CD4-positive, alpha-beta T cell treated with Interleukin-17A for 1 hour (primary cell): Measurements from ENCODE around the gene PPP2R5D.
"Not testable (repeated sequence)": the region's sequence is repeated elsewhere in the genome, so short reads cannot be mapped to it uniquely, and the experiment has no call there.

Source experiments
- DNase-seq: peaks from one replicate; pipeline ENCODE4 v3.0.0-alpha.2; 2020

The PPP2R5D gene

DNA sequence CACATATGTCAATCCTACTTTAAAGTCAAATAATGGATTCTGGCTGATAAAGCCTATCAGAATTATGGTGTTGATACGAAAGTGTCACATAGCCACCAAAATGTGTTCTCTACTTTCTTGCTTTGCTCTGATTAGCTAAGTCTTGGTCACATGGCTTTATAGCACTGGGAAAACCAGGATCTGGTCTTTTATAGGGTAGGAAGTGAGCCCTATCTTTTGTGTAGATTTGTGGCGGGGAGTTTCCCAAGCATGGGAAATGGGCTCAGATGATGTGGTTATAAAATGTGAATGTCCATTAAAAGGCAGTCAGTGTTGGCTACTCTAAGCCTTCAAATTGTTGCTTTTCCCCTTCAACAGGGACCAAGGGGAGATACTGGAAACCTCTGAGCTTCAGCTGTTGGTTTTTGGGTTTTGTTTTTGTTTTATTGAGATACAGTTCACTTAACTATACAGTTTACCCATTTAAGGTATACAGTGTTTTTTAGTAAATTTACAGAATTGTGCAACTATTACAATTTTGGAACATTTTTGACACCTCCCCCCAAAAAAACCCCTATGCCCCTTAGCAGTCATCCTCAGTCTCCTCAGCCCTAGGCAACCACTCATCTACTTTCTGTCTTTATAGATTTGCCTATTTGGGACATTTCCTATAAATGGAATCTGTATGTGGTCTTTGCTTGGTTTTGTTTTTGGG lies 49.3 kb downstream of the PPP2R5D start:
- DNase-seq: no peak

DNA sequence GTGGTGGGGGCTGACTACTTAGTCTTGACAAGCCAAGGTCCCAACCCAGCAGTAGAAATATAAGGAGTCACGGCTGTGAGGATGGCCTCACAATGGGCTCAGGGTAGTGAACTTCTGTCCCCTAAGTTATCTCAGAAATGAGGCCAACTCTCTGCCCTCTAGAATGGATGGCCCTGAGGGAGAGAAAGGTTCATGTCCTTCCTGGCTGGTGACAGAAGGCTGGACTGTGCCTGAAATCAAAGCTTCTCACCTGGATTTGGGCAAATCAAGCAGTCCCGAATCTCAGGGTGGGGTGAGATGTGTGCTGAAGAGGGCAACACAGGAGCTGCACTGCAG lies 49.8 kb downstream of the PPP2R5D start:
- DNase-seq: no peak

DNA sequence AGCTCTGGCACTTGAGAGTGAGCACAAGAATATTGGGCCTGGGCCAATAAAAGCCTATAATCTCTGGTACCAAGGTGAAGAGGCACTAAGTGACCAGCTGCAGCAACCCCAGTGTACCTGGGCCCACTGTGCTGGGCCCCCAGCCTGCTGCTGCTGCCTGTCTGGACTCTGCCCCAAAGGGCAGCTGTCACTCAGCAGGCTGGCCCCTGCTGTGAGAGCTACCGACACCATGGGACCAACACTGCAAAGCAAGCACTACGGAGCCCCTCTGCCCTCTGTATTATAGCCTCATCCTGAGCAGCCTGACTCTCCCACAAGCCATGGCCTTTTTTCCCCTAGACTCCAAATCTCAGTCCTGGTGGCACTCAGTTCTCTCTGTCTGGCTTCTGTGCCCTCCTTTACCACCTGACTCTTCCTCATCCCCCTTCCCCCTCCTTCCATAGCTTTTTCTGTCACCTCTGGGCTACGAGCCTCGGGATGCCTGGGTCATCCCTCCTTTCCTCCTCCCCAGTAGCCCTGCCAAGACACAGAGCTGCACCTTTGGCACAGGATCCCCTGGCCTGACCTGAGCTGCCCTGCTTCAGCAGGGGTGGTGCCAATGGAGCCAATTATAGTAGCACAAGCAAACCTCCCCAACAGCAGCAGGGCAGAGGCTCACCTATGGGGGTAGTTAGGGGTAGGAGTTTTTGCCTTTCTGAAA lies 51.3 kb downstream of the PPP2R5D start:
- DNase-seq: no peak

DNA sequence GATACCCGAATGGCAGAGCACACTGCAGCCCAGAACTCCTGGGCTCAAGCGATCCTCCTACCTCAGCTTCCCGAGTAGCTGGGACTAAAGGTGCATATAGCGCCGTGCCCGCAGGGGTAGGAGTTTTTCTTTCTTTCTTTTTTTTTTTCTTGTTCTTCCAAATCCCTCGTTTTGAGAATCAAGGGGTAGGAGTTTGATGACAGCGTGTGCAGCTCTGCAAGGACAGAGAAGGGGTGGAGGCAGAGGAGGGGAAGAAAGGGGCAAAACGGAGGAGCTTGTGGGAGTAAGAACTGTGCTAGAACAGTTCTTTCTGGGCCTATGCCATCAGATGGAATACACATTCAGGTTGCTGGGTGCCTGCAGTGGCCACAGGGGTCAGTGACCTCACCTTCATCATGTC lies 52.3 kb downstream of the PPP2R5D start:
- DNase-seq: no peak

DNA sequence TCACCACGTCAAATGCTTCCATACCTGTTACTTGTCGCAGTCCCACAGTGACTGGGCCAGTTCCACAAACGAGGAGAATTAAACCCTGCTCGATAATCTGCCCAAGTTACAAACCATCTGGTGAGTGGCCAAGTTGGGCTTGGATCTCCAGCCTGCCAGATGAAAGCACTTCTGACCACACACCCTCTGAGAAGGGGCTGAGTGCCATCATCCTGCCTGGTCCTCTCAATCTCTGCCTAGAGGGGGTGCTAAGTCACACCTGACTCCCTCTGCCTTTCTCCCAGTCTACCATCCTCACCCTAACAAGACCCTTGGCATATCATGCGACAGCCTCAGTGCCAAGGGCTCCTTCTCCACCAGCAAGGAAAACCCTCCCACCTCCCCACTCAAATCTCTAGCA lies 52.8 kb downstream of the PPP2R5D start:
- DNase-seq: no peak

DNA sequence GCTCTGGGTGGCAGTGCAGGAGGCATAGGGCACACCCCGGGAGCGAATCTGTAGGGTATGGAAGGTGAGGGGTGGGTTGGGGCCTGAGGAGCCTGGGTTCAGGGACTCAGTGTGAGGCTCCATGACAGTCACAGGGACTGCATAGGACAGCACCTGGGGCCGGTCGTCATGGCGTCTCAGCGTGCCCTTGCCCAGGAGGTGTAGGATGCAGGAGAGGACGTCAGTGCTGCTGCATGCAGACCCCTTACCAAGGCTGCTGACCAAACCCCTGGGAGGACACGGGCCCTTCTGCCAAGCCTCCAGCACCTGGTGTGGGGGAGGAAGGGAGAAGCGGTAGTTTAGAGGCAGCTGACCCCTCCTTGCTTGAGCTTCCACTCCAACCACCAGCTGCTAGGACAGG lies 53.3 kb downstream of the PPP2R5D start:
- no peak for DNase-seq

DNA sequence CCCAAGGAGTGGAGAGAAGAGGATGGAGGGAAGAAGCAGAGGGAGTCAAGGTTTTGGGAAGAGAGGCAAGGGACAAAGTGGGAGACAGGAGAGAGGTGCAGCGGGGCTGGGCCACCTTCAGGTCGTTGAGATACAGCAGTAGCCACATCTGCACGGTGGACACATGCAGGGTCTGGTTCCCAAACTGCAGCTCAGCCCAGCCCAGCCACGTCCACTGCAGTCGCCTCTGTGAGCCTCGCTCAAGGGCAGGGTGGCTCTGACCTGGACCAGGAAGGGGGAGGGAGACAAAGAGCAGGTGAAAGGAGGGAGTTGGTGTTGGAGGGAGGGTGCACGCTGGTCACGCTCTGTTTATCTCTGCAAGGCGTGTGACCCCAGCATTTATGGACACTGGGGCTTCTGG lies 54.4 kb downstream of the PPP2R5D start:
- no peak for DNase-seq

DNA sequence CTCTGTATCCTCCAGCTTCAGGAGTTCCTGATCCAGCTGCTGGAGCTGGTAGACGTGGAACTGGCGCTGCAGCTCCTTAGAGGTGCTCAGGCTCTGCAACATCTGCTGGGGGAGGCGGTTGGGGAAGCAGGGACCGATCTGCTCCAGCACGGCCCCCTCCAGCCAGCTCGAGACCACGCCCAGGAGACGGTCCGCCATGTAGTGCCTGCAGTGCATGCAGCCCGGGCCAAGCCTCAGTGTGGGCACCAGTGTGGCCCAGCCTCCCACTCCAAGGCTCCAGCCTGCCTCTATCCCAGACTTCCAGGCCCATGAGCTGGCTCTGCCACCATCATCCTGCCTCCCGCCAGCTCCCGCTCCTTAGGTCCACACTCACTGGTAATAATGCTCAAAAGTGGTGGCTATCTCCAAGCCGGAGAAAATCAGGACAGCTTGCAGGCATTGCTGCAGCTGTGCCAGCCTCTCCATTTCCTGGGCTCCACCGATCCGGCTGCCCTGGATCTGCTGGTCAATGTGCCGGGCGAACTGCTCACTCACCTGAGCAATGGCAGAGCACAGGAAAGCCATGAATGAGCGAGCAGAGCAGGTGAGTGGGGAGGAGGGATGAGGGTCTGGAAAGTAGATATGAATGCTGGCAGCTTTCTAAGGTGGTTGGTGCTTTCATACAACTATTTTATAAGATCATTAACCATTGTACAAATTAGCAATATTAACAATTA lies 56.3 kb downstream of the PPP2R5D start:
- DNase-seq: no peak

DNA sequence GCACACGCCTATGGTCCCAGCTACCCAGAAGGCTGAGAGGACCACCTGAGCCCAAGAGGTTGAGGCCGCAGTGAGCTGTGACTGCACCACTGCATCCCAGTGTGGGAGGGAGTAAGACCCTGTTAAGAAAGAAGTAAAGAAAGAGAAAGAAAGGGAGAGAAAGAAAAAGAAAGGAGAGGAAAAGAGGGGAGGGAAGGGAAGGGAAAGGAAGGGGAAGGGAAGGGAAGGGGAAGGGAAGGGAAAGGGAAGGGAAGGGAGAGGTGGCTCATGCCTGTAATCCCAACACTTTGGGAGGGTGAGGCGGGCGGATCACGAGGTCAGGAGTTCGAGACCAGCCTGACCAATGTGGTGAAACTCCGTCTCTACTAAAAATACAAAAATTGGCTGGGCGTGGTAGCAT lies 57.1 kb downstream of the PPP2R5D start:
- DNase-seq: not testable (repeated sequence)

DNA sequence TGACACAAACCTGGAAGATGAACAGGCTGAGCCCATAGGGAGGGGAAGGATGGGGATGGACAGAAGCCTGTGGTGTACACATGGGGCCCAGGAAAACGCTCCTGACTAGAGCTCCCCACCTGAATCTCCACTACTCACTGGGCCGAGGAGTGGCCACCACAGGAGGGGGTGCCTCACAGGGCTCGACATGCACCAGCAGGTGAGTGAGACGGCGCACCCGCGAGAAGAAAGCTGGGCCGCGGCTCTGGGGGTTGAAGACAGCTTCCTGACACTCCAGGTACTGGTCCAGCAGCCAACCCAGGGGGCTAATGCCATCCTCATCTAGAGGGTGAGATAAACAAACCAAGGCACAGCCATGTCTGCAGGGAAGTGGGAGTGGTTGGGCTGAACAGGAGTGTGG lies 58.9 kb downstream of the PPP2R5D start:
- DNase-seq: no peak

DNA sequence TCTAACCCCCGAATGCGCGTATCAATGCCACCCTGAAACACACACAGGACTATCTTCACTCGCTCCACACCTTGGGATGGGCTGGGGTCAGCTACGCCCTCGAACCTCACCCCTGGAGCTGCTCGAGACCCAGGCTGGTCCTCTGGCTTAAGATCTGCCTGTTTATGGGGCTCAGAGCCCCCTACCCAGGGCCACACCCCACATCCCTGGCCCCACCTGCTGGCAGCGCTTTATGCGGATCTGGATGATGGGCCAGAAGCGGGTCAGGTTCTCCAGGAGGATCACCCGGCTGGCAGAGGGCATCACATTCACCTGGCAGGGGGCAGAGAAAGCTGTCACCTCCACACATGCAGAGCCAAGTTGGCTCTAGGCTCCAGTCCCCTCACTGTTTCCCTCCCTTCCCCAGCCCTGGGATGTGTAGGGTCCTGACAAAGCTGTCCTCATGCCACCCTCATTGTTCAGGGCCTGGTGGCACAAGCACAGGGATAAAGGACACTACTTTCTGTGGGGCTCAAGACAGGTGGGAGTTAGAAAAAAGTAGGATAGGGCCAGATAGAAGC lies 61.1 kb downstream of the PPP2R5D start:
- no peak for DNase-seq

DNA sequence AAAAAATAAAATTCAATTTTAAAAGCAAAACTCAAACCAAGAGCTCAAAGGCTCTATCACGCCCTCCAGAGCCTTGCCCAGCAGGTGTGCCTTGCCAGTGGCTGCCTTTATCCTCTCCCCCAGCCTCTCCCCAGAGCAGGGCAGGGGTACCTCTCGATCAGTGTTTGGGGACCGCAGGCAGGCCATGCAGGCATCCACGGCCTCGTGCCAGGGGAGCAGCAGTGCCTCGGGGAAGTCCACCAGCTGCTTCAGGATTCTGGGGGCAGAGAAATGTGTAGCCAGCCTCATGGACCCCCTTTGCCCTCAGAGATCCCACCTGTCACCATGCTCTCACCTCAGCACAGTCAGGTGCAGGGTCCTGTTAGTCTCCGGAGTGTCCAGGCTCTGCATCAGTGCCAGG lies 63.6 kb downstream of the PPP2R5D start:
- no peak for DNase-seq

DNA sequence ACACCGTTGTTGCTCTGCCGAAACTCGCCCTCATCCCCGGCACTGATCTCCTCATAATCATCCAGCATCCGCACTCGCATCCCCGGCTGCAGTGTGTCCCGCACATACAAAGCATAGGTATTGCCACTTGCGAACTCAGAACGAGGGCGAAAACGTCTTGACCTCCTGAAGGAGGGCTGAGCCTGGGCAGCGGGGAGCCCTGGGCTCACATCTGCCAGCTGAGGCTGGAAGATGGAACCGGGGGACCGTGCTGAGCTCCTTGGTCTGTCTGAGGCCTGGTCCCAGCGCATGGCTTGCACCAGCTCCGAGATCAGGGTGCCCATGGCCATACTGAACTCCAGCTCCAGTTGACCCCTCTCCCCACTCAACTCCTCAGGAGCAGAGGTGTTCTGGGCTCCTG lies 66.6 kb downstream of the PPP2R5D start:
- DNase-seq: no peak

DNA sequence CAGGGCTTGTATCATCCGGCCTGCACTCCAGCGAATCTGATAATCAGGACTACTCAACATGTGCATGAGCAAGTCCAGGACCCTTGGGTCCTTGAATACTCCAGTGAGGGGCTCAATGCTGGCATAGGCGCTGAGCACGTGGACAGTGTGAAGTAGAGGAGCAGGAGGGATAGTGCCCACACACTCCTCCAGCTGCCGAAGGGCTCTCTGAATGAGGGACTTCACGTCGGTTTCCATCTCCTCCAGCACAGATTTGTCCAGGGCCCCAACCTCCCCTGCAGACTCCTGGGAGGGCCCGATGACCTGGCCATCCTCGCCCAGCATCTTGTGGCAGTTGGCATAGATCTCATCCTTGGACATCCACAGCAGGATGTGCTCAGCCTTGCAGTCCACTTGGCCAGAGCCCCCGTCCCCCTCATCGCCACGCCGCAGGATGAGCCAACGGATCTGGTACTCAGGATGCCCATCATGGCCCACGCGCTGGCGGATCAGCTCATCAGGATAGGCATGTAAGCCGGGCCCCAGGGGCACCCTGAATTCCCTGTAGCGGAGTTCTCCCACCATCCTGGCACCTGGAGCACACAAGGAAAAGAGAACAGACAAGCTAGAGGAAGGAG lies 68.0 kb downstream of the PPP2R5D start:
- DNase-seq: no peak

DNA sequence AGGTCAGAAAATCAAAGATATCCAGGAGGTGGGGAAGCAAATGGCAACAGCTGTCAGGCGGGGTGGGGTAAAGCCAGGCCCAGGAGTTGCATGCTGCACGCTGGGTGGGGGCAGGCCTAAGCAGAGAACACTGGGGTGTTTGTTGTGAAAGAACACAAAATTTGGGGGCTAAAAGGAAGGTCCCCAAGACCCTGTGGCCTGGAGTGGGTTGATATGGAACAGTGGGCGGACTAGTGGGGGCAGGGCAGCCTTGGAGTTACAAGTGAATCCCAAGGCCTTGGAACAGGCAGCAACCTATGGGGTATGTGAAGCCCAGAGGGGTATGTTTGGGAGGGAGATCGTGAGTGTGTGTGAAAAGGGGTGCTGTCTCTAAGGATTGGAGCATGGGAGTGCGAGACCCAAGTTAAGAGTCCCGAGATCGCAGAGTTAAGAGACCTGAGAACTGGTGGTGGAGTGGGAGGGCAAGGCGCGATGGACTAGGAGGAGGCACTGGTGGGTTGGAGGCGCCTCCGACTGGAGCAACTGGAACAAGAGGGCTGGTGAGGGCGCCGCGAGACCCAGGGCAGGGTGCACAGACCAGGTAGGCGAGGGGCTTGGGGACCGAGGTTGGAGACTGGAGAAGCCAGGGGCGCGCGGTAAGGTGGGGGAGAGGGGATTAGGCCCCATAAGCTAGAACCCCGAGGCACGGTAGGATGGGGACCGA lies 68.6 kb downstream of the PPP2R5D start:
- DNase-seq: no peak

DNA sequence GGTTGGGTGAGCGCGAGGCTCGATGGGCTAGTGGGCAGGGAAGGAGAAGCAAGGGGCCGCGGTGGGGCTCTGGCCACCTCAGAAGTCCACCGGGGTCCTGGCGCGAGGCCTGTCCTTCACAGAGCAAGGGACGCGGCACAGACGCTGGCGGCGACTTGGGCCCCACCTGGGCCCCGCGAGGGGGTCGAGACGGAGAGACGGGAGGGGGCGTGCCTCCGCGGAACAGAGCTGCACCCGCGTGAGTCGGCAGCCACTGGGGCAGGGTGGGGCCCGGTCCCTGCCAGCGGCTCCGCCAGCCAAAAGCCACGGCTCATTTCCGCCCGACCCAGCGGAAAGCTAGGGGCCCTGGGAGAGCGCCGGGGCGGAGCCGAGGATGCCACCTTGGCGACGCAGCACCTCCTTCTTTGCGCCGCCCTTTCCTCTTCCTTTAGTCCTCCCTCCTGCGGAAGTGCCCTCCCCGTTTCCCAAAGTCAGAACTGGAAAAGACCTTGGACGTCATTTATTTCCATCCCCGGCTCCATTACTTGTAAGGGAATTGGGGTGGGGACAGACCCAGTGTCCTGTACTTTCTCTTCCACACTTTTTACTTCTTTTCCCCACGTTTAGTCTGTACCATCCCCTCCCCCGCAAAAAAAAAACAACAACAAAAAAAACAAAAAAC lies 69.3 kb downstream of the PPP2R5D start, which contains the start of gene CUL7:
CUL7 (minus strand) TSS at position 307 of the 661 bp plus-strand sequence. CDS start 1,063 bp downstream, outside the sequence.
- peak; percentile 91 for DNase-seq

DNA sequence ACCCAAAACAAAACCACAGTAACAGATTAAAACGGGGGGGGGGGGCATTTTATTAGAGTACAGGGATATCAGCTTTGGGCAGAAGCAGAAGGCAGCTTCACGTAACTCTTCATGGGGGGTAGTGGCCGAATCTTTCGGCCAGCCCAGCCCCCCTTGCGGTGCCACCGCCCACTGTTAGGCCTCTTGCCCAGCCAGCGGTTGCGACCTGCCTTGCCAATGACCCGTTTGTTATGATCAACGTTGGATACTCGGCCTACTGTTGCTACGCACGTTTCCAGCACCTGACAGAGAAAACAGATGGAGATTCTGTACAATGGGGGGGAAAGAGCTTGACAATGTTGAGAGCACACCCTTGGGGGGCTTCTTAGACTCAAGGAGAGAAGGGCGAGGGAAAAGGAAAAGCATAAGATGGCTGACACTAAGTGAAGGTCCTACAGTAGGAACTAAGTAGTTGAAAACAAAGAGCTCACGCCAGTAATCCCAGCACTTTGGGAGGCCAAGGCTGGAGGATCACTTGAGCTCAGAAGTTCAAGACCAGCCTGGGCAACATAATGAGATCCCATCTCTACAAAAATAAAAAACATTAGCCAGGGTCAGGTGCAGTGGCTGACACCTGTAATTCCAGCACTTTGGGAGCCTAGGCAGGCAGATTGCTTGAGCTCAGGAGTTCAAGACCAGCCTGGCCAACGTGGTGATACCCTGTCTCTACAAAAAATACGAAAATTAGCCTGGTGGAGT lies 70.0 kb downstream of the PPP2R5D start:
- DNase-seq: no peak

DNA sequence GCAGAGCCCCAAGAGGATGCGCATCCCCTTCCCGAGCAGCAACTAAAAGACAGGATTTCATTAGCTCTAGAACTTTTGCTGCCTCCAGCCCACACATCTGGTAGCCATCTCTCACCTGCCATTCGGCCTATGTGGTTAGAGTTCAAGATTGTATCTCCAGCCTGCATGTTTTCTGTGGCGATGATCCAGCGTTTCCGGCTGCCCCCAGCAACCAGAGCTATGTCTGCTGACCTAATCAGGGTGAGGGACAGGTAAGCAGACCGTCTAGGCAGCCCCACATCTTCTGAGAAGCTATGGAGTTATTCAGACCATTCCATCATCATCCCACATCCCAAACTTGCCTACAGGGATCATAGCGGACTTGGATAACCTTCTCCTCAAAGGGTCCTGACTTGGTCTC lies 71.6 kb downstream of the PPP2R5D start:
- DNase-seq: no peak

DNA sequence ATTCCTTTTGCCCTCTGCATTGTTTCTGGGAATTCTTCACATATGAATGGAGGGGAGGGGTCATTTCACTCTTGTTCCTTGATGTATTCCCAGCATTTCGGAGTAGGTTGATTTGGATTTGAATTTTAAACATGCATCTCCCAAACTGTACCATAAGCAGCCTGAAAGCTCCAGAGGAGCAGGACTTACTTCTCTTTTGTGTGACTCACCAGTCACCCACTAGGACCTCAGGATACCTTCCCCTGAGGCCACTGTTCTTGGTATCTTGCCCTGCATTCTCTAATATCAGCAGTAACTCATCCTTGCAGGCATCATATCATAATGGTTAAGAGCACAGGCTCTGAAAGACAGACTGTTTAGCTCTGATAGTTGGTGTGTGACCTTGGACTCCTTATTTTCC lies 74.2 kb downstream of the PPP2R5D start:
- no peak for DNase-seq

DNA sequence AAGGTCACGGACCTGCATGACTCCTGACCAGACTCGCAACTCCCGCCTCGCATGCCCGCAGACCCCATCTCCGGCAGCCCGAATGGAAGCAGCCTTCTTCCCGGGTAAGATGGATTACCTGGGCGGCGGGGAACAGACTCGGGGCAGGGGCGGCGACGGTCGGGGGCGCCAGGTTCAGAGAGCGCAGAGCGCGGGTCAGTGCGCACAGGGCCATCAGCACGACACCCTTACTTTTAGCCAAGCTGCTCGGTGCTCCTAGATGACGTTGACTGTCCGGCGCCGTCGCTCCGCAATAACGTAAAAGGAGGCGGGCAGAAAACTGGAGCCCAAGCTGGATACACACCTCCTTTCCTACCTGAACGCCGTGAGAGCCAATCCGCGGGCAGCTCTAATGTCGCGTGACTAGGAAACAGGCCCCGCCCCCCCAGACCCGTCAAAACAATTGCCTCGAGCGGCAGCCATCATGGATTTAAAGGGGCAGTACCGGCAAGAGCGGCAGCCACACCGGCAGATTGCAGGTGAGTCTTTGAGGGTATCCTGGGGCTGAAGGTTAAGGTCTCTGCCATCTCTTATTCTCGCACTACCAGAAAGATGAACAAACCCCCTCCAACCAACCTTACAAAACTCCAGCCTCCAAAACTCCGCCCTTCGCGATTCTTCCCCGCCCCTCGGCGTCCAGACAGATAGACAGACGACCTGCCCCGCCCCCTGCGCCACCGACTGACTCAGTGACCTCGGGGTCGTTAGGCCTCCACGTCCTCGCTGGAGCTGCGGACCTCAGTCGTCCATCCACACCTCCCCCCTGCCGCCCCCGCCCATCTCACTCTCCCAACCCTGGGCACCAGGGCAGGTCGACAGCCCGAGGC lies 75.0 kb downstream of the PPP2R5D start, which contains the start of the genes KLC4 and MRPL2:
KLC4 (plus strand) TSS at position 464 of the 866 bp plus-strand sequence. CDS start 1,705 bp downstream, outside the sequence.
MRPL2 (minus strand) TSS at position 267 of the 866 bp plus-strand sequence; CDS start at position 214, 53 bp downstream.
- peak; percentile 99 for DNase-seq
